ENCODE data around the gene PPP1R36.
A peak's percentile ranks its signal among the peaks of the same experiment; 100 is the strongest.
"Not testable (repeated sequence)": the region's sequence is repeated elsewhere in the genome, so short reads cannot be mapped to it uniquely, and the experiment has no call there.

Gene PPP1R36

GRCh38 chr14:64617872-64618408 is 68.2 kb downstream of the PPP1R36 start:
- DNase-seq: not testable (repeated sequence)

GRCh38 chr14:64620910-64621309 is 71.1 kb downstream of the PPP1R36 start:
- no peak for DNase-seq

GRCh38 chr14:64623554-64624165 is 73.9 kb downstream of the PPP1R36 start:
- DNase-seq: no peak

GRCh38 chr14:64625386-64626232 is 75.8 kb downstream of the PPP1R36 start:
- no peak for DNase-seq

GRCh38 chr14:64628940-64629408 is 79.2 kb downstream of the PPP1R36 start:
- no peak for DNase-seq

GRCh38 chr14:64630778-64631177 is 81.0 kb downstream of the PPP1R36 start:
- no peak for DNase-seq

- not testable (repeated sequence) for DNase-seq
Measured at GRCh38 chr14:64631222-64631621, 81.5 kb downstream of the PPP1R36 start.

- DNase-seq: no peak
Measured at GRCh38 chr14:64632056-64632455, 82.3 kb downstream of the PPP1R36 start.

GRCh38 chr14:64634558-64634957 is 84.8 kb downstream of the PPP1R36 start:
- DNase-seq: no peak

GRCh38 chr14:64636208-64636979 is 86.6 kb downstream of the PPP1R36 start:
- peak; percentile 67 to 75 for DNase-seq

- DNase-seq: no peak
Measured at GRCh38 chr14:64636980-64637429, 87.2 kb downstream of the PPP1R36 start.

- DNase-seq: no peak
Measured at GRCh38 chr14:64637735-64638473, 88.1 kb downstream of the PPP1R36 start.

GRCh38 chr14:64638625-64639024 is 88.9 kb downstream of the PPP1R36 start:
- DNase-seq: no peak

Data from CD4-positive, alpha-beta T cell treated with Interleukin-4 for 1 hour (primary cell).